Lower leg skin (tissue), 3 donors: ENCODE results near the gene SP9.

Experiments
- POLR2A ChIP-seq, 2 donors: fragments of 450-650 bp; IDR thresholded peaks; one replicate each; pipeline ENCODE4 v1.6.1; 2016 to 2017; ENCODE audit warnings: antibody characterized with exemption in 2 of 2, mild to moderate bottlenecking in 1 of 2, moderate library complexity in 1 of 2
- TF ChIP-seq, protein P1 (sequence below), 3 donors: fragments of 450-650 bp; IDR thresholded peaks; one replicate each; pipeline ENCODE4 v1.5.1; 2016; ENCODE audit warnings: antibody characterized with exemption in 3 of 3, mild to moderate bottlenecking in 3 of 3, moderate library complexity in 2 of 3

DNA sequence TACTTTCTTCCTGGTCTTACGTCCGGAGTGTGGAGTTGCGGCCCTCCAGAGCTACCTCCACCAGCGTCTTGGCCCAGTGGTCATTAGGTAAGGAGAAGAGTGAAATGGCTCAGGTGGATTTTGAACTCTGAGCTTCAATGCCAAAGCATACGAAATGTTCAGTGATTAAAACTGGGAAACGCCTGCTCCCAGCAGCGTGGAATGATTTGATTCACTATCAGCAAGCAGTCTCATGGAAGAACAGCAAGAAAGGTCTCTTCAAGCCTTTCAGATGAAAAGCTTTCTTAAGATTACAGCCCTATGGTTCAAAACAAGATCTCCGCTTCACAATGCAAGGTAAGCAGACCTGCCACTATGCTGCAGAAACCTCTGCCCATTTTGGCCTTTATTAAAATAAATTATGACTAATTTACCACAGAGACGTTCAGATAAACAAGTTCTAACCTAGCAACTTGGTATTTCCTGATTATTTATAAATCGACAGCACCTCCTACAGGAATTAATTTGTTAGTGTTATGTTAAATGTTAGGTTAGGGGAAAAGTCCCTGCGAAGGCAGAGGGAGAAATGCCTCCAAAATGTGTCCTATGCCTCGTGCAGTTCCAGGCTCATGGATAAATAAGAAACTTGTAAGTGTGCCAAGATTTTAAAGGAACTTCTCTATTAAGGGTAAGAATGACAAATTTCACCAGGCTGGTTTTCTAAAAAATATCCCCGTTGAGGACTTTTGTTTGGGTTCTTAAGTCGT lies 10.1 kb downstream of the SP9 start:
- TF ChIP-seq, protein P1, sequence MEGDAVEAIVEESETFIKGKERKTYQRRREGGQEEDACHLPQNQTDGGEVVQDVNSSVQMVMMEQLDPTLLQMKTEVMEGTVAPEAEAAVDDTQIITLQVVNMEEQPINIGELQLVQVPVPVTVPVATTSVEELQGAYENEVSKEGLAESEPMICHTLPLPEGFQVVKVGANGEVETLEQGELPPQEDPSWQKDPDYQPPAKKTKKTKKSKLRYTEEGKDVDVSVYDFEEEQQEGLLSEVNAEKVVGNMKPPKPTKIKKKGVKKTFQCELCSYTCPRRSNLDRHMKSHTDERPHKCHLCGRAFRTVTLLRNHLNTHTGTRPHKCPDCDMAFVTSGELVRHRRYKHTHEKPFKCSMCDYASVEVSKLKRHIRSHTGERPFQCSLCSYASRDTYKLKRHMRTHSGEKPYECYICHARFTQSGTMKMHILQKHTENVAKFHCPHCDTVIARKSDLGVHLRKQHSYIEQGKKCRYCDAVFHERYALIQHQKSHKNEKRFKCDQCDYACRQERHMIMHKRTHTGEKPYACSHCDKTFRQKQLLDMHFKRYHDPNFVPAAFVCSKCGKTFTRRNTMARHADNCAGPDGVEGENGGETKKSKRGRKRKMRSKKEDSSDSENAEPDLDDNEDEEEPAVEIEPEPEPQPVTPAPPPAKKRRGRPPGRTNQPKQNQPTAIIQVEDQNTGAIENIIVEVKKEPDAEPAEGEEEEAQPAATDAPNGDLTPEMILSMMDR (IDR thresholded peaks at IDR 0.05): no peak
- TF ChIP-seq POLR2A (IDR thresholded peaks at IDR 0.05): no peak
